ENCODE results near the gene CXXC1.

- TF ChIP-seq CTCF (conservative IDR thresholded peaks at IDR 0.05) (no peak), EZH2 (IDR thresholded peaks at IDR 0.05; ENCODE audit: low read depth) (no peak)
These were observed 6.7 kb downstream of the CXXC1 start for GRCh38 chr18:50280707-50281294.

Data from PC-9 (cell line).